NCI-H2227 (cell line): ENCODE results near the gene ANKS1A.

Experiments used
- DNase-seq: peaks from one replicate; lab custom pipeline; 2025; ENCODE audit not compliant: unreplicated experiment; lab: John Stamatoyannopoulos, UW

Gene ANKS1A

DNA sequence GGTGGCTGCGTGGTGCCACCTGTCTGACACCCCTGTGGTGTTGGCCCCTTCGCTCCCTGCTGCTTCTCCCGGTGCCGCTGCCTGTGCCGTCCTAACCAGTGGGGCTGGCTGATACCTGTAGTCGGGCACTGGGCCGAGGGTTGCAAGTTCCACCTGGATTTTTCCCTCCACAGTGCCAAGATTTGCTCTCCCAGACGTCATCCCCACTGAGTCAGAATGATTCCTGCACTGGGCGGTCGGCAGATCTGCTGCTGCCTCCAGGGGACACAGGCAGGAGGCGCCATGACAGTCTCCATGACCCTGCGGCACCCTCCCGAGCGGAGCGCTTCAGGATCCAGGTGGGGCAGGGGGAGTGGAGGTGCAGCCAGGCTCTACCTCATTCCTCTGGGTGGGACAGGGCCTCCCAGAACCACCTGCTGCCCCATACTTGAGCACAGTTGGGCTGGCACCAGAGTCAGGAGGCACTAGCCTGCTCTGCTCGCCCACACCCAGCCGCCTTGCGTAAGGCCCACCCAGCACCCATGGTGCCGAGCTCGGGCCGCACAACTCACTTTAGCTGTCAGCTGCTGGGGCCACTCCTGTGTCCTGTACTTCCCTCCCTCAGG is 191.9 kb downstream of the ANKS1A start:
- no peak for DNase-seq

DNA sequence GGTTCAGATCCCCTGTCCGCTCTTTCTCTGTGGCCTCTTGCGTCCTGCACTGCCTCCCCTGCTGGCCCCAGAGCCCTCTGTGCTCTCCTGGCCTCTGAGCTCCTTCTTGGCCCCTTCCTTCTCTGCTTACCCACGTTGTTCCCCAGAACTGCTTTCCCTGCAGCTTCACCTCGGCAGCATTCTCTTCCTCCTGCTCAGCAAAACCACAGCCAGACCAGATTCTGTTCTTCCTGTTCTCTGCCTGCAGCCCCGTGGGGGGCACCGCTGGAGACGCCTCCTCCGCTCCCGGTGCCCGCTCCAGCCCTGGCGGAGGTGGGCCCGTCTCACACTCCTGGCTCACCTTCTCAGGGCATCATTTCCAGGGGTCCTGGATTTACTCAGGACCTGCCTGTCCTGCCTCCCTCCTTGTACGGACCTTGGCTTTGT is 192.4 kb downstream of the ANKS1A start:
- no peak for DNase-seq

DNA sequence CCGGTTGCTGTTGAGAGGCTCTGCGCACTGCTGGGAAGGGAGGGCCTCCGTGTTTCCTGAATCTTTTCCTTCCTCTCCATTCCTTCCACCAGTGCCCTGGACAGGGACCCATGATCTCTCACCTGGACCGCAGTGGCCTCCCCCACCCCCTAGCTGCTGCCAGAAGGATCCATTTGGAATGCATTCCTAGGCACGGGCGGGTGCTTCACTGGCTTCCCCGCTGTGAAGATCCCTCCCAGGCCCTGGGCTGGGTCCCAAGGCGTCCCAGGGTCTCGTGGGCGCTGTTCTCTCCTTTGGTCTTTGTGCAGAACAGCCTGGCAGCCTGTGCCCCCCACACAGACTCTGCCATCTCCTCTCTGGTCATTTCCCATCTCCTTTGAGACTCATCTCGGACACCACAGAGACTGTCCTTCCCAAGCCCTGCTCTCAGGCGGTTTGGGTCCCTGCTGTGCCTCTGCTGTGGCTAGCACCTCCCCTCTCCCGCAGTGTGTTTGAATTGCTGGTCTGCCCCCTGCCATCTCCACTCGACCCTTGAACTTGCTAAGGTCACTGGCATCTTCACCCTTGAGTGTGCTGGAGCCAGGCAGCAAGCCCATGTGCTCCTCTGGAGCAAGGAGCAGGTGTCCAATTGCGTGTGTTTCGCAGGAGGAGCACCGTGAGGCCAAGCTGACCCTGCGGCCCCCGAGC is 193.1 kb downstream of the ANKS1A start:
- no peak for DNase-seq

DNA sequence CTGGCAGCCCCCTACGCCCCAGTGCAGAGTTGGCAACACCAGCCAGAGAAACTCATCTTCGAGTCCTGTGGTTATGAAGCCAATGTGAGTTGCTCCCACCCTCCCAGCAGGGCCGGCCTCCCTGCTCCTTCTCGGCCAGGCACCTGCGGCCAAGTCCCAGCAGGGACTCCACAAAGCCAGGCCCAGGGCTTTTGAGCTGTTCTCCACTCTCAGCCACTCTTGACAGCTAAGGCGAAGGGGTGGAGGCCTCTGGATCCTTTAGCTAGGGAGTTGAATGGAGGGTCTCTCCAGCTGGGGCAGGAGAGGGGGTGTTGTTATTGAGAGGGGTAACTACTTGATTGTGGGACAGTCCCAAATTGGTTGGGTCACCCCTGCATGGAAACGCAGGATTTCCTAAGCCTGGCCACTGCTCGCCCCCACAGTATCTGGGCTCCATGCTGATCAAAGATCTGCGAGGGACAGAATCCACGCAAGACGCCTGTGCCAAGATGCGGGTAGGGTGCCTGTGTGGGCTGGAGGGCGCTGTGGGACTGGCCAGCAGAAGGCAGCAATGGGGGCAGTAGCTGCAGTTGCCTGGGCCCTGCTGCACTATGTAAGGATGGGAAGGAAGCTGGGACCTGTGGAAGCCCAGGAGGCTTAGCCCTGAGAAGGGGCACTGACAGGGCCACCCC is 193.8 kb downstream of the ANKS1A start:
- DNase-seq = no peak

DNA sequence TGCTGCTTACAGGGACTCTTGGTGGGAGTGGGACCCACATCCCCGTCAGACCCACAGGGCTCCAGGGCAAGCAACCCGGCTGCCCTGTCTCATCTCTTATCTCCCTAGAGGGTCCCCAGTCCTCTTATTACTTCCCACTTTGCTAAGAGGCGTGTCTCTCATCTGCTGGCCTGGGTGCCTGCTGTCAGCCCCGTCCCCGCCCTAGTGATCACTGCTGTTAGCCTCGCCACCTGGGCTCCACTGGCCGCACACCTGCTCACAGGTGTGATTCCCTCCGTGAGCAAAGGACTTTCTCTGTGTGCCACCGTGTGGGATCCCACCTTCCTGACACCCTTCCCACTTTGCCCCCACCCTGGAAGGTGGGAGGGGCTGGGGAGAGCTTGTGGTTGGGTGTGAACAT is 194.5 kb downstream of the ANKS1A start:
- DNase-seq = no peak

DNA sequence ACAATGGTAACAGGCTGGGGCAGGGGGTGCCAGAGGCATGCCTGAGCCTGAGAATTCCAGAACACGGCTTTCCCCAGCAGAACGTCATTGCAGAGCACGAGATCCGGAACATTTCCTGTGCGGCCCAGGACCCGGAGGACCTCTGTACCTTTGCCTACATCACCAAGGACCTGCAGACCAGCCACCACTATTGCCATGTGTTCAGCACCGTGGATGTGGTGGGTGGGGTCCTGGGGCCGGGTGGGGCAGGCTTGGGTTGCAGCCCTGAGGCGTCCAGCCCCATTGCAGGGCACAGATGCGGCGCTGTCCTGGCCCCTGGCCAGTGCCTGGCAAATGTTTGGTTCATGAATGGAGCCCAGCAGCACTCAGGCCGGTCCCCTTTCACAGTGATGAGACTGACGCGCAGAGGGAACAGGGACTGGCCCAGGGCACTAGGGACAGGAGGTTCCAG is 195.0 kb downstream of the ANKS1A start:
- DNase-seq = no peak

DNA sequence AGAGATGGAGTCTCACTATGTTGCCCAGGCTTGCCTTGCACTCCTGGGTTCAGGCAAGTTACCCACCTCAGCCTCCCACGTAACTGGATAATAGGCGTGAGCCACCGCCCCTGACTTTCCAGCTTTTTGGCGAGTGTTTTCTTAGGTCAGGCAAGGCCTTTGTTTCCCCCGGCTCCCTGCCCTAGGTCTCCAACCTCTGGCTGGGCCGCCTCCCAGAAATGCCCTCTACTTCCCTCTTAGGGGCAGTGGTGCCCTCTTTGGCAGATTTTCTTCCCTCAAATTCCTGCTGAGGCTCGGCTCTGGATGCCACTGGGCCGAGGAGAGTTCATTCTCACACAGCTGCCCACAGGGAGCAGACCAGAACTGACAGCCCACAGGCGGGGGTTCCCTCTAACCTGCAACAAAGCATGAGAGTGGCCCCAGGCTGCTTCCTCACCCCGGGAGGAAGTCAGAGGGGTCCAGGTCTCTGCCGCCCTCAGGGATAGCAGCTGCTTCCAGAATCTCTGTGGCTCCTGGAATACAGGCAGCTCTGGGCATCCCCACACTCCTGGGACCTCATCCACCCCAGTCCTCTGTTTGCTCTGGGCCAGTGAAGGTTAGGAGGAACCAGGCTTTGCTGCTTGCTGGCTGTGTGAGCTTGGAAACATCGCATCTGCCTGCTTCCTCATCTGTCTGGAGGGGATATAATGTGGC is 195.6 kb downstream of the ANKS1A start:
- DNase-seq = no peak

DNA sequence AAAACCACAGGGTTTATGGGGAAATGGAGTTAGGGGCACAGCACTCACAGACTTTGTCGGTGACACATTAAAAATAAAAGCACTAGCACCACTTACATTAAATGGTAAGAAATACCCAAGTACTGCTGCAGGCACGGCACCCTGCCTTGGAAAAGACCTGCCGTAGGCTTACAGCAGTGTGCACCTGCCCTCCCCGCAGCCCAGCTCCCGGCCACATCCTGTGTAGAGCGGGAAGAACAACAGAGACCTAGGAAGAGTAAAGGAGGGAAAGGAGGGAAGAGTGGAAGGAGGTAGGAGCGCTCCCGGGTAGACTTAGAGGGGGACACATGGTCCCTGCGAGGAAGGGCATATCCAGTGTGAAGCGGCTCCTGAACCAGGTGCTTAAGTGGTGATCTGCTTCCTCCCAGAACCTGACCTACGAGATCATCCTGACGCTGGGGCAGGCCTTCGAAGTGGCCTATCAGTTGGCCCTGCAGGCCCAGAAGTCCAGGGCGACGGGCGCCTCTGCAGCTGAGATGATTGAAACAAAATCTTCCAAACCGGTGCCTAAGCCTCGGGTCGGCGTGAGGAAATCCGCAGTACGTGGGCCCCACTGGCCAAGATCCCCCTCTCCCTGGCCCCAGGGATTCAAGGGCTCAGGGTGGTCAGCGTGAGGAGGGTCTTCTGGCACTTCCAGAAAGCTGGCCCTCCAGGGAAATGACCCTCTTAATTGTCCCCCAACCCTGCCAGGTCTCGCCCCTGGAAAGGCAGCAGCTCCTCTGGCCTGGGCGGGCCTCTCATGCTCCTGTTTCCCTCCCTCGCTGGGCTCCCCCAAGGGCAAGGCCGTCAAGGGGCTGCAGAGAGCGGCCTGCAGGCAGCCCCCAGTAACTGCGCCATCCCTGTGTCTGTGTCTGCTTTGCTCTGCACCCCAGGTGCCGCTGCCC is 196.6 kb downstream of the ANKS1A start:
- DNase-seq = no peak

DNA sequence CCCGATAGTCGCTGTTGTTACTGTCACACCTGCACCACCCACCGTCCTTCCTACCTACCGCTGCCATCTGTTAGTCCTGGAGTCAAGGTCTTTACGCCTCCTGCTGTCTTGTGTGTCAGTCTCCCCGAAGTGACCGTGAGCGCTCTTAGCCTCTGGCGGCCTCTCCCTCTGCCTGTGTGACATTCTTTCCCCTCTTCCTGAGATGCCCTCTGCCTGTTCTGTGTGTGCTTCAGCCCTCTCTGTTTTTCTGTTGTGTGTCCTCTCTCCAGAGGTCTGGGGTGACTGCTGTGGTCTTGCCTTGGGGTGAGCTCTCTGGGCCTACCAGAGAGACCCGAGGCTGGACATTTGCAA is 197.2 kb downstream of the ANKS1A start:
- DNase-seq = no peak

DNA sequence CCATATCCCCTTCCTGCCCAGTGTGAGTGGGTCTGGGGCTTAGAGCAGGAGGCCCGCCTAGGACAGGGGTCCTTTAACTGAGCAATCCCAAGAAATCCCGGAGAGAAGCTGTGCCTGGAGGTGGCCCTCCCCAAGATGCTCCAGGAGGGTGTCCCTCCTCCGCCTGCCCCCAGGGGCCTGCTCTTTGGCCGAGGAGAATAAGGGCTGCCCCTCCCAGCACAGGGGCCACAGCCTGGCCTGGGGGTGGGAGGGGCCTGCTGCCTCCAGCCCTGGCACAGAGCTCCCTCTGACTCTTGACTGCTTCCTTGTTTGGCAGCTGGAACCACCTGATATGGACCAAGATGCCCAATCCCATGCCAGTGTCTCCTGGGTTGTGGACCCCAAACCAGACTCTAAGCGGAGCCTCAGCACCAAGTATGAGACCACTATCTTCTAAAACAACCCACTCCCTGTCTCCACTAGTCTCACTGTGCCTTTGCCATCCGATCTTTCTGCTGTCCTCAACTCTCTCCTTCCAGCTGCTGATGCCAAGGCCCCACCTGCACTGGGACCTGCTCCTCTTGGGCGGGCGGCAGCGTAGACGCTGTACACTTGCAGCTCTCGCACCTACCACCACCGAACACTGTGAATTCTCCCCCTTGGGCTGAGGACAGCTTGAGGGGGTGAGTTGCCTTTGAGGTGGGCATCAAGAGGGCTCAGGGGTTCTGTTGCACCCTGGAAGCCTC is 197.7 kb downstream of the ANKS1A start:
- no peak for DNase-seq

DNA sequence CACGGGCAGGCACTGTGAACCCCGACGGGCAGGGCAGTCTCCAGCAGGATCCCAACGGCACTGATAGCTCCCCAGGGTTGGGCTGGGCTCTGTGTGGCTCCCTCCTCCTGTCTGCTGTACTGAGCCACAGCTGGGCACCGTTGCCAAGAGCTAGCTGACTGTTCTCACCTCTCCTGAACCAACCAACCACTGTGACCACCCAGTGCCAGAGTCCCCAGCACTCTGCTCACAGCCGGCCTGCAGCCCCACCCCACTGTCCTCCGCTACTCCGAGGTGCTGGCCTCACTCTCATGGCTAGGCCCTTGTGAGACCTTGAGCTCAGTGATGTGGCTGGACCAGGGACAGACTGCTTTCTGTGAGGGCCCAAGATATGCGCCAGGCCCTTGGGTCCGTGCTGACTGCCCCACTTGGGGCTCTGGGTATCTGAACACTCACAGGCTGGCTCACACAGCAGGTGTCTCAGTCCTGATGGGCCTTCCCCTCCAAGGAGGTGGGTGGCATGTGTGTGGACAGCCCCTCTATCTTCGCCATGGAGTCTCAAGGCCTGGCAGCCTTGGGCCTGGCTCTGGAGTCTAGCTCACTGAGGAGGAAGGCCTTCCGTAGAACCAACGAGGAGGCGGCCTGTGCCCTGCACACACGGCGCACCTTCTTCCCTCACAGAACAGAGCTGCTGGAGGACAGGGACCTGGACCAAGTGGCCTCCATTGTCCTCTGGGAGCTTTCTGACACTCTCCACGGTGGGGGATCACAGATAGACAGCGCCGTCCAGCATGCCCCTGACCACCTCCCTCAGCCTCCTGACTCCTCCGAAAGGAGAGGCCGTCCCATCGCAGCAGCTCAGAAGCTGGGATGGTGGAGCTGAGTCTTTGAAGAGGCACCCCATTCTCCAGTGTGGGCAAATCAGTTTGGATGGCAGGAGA is 198.6 kb downstream of the ANKS1A start:
- no peak for DNase-seq

DNA sequence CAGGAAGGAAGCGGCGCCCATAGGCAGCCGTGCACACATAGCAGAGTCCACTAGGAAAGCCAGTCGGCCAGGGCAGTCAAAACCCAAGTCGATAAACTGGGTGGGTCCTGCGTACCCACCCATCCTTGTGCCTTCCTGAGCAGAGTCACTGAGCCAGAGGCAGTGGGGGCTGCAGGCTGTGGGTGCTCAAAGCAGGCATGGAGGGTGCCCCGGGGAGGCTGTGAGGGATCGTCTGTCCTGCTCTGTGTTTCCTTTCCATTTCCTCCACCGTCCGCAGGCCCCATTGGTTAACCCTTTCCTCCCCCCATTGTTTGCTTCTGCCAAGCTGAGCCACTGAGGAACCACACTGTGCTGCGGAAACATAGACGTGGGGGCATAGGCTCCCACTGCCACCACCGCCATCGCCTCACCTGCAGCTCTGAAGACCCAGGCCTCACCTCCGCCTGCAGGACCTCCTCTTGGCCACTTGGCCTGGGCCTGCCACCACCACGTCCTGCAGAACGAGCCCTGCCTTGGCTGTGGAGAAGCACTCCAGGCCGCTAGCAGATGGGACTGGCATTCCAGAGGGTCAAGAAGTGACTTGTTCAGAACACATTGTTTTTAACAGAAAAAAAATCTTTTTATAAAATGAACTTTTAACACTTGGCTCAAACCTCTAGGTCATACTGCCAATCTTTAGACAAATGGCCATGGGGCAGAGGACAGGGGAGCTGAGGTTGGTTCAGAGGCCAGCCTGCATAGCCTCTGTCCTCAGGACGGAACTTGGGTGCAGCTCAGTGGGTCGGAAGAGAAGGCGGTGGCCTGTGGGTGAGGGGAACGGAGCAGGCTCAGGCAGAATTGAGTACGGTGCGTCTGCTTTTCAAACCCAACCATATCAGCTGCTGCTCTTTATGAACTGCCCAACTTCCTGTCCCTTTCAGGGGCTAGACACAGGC is 199.5 kb downstream of the ANKS1A start:
- no peak for DNase-seq

DNA sequence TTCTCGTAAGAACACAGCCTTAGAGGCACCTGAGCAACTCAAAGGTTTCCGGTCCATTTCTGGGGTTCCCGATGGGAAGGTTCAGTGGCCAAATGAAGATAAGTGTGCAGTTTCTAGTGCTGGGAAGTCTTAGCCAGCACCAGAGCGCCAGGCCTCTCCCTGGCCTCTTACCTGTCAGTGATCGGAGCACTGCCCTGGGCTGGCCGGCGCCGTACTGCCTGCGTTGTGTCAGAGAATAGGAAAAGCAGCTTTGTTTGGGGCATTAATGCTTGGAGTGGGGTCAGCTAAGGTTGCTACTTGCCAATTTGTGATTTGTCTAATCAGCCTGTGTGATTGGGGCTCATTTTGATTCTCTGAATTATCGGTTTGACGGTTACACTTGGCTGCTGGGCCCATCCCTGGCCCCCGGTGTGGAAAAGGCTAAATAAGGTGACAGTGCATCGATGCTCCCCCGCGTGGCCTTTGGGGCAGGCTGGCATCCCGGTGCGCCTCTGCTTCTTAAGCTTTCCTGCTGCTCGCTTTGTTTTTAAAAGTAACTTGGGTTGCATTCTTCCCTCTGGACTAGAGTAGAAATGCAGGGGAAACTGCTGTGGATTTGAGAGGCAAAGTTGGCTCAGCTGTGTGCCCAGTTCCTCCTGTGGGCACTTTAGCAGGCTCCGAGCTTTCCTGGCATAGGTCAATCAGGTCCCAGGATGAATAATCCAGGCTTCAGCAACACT is 200.3 kb downstream of the ANKS1A start:
- no peak for DNase-seq

DNA sequence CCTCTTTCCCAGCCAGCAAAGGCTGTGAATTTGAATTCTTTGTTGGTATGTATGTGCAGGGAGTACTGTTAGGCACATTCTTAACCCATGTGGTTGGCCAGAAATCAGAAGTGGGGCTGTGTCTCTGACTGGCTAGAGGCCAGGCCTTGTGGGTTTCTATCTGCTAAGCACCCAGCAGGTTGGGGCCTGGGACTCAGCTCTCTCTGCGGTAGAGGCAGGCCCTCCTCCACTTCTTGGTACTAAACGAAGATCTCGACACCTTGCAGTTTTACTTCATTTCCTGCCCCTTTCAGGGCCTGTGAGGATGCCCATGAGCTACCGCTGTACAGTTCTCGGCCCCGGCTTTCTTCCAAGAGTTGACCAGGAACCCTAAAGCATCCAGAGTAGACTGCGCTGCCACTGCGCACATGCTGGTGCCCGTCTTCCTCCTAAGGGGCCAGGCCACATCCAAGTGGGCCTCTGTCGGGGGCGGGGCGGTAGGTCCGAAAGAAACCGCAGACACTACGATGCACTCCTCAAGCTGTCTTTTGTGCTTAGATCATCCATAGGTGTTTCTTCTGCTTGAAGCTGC is 201.0 kb downstream of the ANKS1A start:
- DNase-seq = no peak

DNA sequence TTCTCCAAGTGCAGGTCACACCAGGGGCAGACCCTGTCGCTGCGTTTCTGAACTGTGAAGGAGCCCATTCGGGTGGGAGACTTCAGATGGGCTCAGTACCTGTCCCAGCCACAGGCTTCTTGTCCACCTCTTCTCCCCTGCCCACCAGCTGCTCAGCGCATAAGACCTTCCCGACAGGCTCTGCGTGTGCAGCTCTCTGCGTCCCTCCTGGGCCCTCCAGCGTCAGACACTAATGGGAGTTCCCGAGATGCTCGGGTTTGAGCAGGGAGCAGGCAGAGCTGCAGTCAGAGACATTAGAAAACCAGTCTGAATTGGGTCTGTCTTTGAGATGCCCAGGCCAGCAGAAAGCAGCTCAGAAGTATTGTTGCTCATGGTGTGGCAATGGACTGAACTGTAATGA is 201.7 kb downstream of the ANKS1A start:
- DNase-seq = no peak

DNA sequence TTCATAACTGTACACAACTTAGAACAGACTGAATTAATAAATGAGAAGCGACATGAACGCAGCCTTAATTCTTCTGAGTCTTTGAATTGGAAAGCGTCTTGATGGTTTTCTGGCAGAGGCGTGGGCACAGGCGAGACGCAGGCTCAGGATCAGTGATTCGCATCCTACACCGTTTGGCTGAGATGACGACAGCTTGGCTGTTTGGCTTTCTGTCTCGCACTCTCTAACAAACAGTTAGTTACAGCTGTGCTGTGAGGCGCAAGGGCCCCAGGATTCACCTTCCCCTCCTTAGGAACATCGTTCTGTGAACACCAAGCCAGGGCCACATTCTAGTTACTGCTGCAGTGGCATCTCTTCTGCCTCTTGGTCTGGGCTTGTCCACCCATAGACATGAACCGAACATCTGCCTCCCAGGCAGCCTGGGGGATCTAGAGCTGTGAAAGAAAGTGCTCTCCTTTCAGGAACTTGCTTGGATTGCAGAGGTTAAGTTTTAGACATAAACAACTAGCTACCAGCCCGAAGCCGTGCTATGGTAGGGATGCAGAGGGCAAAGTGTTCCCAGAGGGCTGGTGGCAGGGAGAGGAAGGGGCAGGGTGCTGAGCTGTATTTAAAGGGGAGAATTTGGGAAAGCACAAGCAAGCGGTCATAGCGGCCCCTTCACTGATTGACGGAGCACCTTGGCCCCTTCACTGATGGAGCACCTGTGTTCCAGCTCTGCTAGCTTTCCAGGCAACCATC is 202.5 kb downstream of the ANKS1A start:
- DNase-seq = no peak
